GM10266 (cell line): Measurements from ENCODE around the gene COL20A1.

Source experiments
- DNase-seq: peaks from one replicate; pipeline ENCODE4 v3.0.0; 2012; ENCODE audit errors: extremely low spot score
- CTCF ChIP-seq: IDR thresholded peaks from 2 replicates; pipeline ENCODE4 v1.5.1; 2012; ENCODE audit warnings: mild to moderate bottlenecking, low read depth; ENCODE audit not compliant: control insufficient read depth, insufficient read depth; ENCODE audit errors: missing control alignments

Gene COL20A1

GRCh38 chr20:63369024-63369530 is 76.1 kb downstream of the COL20A1 start:
- DNase-seq, result no peak
- no peak for TF ChIP-seq CTCF

DNA sequence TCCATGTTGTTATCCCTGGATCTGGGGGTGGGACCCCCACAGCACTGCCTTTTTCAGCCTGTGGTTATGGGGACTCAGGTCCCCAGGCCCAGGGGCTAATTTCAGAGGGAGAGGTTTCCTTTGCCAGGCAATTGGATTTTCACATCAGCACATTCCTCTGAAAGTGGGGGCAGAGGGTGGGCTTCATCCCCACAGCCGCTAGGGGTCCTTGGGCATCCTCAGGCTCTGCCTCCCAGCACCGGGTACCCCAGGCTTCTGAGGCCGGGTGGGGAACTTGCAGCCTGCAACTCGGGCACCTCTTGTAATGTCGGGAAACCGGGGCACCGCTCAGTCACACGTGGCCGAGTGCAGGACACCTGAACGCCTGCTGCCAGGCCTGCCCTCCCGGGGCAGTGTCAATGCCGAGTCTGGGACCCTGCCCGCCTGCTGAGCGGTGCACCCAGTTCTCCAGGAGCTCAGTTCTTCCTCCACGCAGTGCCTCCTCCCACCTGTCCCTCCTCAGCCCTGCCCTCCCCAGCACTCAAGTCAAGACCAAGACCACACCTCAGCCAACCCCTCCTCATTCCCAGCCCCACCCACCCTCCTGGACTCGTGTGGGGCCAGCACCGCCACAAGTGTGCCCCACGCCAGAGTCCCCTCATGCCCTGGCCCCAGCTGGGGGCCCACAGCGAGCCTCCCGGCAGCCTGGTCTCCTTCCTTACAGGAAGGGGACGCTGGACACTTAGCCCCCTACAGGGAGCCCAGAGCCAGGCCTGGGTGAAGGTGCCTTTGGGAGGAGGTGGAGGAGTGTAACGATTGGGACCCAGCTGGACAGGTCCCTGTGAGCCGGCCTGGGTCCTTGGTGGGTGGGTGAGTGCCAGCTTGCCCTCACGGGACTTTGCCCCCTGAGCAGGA is 77.0 kb downstream of the COL20A1 start:
- DNase-seq, result no peak
- TF ChIP-seq CTCF, result no peak

GRCh38 chr20:63370618-63371187 is 77.7 kb downstream of the COL20A1 start:
- no peak for TF ChIP-seq CTCF
- DNase-seq, result no peak

GRCh38 chr20:63371291-63371865 is 78.4 kb downstream of the COL20A1 start:
- no peak for DNase-seq
- no peak for TF ChIP-seq CTCF

- no peak for TF ChIP-seq CTCF
- DNase-seq, result no peak
Observed at GRCh38 chr20:63372971-63373885, 80.2 kb downstream of the COL20A1 start.

DNA sequence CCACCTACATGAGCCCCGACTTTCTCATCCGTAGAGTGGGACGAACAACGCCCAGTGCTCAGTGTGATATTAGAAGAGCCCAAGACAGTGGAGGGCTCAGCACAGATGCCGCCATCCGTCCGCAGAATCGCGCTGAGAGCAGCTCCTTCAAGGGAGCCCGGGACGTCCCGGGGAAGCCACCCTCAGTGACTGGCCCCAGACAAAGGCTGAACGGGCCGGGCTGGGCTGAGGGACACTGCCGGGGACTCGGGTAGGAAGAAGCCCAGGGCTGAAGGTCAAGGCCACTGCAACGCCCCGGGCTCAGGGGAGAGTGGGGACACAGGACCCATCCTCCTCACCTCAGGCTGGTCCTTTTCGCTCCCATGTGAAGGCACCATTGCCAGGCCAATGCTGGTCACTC is 81.0 kb downstream of the COL20A1 start:
- no peak for TF ChIP-seq CTCF
- no peak for DNase-seq
